LoVo (cell line): ENCODE results near the gene PTPRD.
A peak's percentile ranks its signal among the peaks of the same experiment; 100 is the strongest.

Source experiments
- DNase-seq: peaks from one replicate; pipeline ENCODE4 v3.0.0-alpha.2; 2016; ENCODE audit warnings: low spot score

Gene PTPRD

DNA sequence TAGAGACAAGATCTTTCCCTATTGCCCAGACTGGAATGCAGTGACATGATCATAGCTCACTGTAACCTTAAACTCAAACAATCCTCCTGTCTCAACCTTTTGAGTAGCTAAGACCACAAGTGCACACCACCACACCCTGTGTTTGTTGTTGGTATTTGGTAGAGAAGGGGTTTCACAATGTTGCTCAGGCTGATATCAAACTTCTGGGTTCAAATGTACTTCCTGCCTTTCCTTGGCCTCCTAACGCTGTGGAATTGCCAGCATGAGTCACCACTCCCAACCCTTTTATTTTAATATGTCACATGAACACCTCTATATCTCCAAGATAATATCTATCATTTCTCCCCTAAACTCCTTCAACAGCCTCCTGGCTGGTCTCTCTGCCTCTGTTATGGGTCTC, 719.0 kb downstream of the PTPRD start:
- no peak for DNase-seq

DNA sequence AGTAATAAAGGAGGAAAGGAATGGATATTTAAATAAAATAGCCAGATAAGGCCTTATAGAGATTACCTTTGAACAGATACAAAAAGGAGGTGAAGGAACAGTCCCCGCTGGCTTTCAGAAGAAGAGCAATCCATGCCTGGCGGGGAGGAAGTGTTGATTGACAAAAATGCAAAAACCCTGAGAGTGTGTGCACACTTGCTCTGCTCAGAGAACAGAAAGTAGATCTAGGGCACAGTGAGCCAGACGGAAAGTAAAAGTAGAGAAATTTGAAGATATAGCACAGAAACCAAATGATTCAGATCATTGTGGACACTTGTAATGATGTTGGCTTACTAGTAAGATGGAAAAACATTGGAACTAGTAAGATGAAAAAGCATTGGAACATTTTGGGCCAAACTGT, 720.6 kb downstream of the PTPRD start:
- no peak for DNase-seq

DNA sequence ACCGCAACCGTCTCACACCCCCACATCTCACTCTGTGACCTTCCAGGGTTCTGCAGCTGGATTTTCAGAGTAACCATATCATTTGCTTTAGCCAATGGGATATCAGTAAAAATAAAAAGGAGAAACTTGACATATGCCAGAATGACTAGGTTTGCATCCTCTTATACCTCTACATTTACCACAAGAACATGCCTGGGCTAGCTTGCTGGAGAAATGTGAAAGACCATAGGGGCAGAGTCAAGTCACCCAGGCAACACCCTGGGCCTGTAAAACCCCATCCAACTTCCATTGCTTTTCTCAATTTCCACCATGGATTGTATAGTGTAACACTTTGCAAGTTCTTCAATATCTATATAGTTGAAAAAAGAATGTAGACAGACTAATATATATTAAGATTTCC, 731.1 kb downstream of the PTPRD start:
- no peak for DNase-seq

DNA sequence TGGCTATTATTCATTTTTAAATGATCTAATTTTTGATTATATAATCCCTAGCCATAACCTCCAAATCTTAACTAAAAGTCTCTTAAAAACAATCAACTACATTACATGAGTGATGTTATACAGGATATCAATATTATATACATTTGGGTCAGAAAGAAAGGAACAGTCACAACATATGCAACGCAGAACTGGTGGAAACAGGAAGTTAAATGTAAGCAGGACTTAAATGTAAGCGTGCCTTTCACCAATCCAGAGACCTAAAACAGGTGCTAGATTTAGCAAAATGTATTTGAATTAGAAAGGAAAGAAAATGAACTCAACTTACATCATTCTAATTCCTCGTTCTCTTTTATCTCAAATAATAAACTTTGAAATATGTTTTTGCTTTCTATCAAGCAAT, 738.5 kb downstream of the PTPRD start:
- no peak for DNase-seq

DNA sequence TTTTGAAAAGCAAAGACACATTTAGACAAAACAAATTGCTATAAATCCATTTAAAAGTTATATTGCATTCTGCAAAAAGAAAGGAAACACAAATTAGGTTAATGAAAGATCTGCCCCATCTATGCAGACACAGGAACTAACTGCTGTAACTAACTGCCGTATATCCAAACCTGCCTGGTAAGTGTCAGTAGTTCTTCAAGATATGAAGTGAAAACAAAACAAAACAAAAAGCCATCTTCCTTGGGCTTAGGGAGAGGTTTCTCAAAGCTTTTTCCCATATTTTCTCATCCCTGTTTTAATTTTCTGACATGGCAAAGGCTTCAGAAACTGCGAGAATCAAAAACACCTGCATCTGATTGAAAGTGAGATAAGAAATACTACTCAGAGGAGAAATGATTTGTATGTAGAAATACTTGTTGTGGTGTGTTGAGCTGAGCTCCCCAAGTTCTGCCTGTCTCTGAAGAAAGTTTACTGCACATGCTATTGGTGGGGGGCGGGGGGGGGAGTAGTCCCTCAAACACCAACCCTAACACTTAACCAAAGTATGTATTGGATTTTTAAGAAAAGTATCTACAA, 750.5 kb downstream of the PTPRD start:
- DNase-seq: no peak

DNA sequence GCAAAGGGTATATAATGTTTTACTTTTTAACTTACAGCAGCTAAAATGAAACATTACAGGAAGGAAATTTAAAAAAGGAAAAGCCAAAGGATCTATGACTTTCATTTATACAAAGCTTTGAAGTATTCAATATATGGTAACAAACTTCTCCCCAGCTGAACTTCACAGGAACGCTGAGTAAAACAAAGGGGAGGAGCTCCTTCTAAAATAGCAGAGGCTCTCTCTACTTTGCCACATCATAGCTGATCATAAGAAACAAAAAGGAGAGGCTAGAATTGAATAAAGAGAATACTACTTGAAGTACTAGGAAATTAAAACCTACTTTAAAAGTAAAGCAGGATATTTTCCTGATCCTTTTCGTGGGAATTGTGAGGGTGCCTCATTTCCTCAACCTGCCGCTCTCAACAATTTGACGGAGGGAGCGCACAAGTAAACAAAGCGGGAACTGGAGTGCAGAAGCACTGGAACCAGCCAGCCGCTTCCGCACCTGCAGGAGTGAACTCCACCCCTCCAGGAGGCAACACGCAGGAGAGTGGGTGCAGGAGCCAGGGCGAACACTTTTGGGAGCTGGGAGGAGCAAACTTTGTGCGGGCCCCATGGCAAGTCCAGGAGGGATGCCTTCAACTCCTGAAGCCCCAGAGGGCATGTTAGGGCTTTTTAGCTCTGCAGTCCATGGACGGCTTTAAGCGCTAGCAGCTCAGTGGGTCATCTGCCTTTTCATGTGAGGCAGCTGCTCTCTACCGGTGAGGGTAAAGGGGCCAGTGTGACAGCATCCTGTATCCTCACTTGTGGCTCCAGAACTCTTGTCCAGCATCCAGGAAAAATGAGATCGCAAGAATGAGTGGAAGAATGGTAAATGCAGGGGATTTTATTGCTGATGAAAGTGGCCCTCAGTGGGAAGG, 757.4 kb downstream of the PTPRD start:
- DNase-seq: no peak

DNA sequence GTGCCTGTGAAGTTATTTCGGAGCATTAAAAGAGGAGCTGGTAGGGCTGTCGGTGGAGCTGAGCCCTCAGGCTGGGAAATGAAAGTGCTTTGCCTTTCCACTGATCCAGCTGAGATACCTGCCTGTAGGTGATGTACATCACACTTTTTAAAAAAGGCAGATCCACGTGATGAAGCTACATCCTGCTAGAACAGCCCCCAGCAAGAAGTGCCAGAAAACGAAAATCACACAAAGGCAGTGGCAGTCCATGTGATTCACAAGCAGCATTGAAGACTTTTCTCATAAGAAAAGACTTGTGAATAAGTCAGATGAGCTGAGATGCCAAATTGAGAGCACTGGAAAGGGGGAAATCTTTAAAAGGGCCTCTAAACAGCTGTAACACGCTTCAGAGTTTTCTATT, 765.1 kb downstream of the PTPRD start:
- no peak for DNase-seq

DNA sequence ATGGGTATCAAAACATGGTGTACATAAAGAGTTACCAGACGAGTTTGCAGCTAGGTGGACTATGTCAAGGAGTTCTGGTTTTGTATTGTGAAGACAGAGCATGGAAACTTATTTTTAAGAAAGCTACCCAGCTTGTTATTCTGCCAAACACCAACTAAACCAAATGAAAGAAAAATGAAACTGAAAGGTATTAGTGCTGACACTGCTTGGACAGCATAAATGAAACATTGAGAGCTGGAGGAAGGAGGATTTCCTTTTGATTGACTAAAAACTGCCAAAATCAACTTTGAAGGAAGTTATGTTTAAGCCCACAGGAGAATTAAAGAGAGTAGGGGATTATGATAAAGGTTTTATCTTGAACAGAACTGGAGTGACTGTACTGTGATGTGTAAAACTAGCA, 766.2 kb downstream of the PTPRD start:
- DNase-seq: no peak

DNA sequence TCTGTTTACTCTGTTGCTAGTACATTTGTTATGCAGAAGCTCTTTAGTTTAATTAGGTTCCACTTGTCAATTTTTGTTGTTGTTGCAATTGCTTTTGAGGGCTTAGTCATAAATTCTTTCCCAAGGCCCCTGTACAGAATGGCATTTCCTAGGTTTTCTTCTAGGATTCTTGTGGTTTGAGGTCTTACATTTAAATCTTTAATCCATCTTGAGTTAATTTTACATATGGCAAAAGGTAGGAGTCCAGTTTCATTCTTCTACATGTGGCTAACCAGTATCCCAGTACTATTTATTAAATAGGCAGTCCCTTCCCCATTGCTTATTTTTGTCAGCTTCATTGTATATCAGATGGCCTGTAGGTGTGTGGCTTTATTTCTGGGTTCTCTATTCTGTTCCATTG, 792.4 kb downstream of the PTPRD start:
- no peak for DNase-seq

DNA sequence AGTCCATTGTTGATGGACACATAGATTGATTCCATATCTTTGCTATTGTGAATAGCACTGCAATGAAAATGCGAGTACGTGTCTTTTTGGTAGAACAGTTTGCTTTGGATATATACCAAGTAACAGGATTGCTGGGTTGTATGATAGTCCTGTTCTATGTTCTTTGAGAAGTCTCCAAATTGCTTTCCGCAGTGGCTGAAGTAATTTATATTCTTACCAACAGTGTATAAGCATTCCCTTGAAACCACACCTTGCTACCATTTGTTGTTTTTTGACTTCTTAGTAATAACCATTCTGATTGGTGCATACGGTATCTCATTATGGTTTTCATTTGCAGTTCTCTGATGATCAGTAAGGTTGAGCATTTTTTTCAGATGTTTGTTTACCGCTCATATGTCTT, 792.9 kb downstream of the PTPRD start:
- DNase-seq: no peak

DNA sequence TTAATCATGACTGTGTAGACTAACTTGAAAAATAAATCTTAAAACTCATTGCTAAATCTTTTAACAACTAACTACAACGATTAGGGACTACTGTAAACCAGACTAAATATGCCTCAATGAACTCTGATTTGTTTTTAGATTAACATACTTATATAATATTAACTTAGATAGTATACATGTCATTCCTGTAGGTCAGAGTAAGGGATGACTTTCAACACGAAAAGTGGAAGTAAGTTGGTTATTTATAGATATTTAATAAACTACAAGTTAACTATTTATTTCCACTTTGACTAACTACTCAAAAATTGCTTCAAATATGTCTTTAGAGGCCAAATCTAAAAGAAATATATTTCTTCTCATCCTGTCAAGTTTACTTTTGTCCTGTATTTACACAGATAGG, 795.6 kb downstream of the PTPRD start:
- no peak for DNase-seq

DNA sequence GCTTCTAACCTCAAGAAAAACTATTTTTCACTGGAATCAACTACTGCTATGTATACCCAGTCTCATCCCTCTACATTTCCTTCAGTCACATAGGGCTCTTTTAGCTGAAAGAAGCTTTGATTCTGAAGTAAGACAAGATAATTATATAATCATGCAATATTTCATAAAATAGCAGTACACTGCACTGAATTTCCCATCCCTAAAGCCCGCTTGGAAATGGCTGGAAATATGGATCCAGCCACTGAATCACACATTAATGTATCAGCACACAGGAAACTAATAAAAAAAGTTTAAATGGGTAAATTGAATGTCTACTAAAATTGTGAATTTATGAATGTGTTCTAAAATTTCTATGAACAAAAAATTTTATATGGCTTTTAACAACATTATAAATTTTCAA, 808.7 kb downstream of the PTPRD start:
- DNase-seq: no peak

DNA sequence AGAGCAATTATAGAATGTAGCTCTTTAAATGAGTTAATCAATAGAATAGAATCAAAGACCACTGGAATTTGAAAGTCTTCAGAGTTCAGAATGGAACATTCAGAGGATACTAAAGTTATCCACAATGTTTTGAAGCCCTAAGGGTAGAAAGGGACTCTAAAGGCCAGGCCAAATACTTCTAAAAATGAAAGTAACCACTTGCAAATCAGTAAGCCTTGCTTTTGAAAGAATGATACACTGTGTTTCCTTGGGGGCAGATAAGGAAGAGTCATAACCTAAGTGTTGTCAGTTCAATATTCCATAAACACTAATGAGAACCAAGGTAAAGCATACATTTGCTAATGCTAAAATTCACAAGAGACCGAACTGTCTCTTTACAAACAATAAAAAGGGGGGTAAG, 813.5 kb downstream of the PTPRD start:
- DNase-seq: no peak

DNA sequence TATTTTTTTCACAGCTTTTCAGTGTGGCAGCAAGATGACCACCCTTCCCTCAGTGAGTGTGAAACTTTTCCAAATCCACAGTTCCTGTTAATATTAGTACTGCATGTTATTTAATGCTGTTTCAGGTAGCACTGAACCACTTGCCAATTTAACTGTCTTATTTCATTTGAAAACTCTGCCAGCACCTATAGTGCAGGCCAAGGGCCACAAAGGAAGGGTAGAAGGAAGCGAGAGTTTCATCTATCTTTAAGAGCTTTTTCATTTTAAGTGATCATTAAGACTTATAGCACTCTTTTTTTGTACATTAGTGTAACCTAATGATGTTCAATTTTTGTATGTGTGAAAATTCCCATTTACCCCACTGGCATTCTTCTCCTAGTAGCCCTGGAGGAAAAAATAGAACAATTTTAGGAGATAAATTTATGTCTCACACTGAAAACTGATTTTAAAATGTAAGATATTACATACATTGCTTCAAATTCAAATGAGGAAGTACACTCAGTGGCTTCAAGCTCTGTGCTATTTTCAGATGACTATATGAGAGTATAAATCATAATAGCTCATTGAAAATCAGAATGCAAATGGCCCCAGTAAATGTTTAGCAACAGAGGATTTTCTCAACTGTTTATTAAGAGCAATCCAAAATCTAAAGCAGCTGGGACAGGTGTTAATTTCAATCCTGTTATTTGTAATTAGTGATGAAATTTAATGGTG, 820.5 kb downstream of the PTPRD start:
- no peak for DNase-seq

DNA sequence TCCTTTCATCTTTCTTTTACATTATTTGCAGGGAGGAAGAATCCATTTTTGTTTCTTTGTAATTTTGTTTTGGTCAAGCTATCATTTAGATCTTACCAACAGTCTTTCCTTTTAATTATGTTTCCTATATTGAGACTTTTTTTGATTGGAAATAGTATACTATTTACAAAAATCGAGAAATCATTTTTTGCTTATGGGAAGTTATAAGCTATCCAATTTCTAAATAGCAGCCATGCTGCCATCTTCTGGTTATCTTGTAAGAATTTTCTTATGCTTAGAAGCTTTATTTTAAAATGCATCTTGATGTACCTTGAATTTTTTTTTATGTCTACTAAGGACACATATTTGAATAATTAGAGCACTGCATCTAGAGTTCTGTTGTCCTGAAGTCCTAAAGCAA, 821.2 kb downstream of the PTPRD start:
- no peak for DNase-seq

DNA sequence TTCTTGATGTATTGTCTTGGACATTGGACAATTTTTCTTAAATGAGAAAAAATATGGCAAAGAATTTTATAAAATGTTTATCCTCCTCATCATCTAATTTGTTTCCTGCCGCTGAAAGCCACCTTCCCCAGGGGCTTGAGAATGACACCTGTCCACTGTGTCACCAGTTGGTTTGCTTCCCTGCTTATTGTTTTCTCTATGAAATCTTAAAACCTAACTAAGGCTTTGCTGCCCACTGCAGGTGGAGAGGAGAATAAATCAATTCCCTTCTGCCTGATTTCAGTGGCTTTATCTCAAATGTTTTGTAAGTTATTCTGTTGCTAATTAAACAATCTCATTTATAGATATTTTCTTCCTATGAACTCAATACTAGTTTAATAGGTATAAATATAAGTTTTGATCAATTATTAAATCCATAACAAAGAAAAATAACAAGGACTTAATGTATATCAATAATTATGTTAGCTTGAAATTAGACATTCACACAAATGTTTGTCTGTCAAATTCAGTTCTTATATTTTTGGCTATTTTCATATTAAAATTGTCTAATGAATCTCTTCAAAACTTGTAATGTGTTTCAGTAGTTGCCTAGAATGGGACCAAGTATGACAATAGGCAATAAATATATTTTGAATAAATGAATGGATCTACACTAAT, 822.5 kb downstream of the PTPRD start:
- DNase-seq: peak; percentile 40

DNA sequence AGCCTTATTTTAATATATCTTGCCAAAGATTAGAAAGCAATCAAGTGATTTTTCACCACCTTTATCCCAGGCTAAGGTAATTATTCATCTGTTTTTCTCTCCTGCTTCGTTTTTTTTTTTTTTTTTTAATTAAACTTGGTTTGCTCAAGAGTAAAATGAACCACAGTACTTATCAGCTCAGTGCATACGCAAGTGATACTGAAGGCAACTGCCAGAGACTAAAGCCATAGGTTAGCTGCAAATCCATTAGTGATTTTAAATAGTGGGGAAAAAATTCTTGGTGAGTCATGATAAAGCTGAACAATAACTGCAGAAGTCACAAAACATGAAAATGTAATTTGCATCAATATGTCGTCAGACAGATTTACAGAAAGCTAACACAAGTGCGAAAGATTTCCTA, 829.1 kb downstream of the PTPRD start:
- DNase-seq: no peak

DNA sequence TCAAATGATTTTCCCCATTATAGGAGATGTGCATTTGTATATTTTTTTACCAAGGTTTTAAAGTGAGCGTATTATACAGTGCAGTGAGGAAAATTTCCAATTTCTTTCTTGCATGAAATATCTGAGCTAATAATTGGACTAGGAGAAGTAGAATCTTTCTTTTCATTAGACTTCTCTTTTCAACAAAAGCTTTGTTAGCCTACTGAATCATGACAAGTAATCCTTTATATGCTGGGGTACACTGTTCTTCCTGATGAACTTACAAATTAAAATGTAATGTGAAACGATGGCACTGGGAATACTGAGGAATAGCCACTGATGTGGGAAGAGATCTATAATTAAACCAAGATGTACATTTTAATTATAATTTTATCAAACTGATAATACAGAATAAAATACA, 829.6 kb downstream of the PTPRD start:
- no peak for DNase-seq

DNA sequence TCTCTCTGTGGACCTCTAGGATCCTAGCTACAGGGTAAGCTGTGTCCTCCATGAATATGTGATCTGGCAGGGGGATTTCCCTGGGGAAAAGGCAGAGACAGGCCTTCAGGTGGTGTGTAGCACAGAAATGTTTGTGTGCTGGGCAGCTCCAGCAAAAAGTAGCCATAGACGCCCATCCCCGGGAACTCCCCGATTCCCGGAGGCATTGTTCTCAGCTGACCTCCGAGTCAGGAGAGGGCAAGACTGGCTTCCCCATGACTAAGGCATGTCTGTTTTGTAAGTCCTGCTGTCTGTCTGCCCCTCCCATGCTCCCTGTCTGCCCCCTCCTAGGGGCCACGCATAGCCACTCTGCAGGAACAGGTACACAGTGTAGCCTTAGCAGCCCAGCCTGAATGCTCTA, 834.5 kb downstream of the PTPRD start:
- DNase-seq: no peak

DNA sequence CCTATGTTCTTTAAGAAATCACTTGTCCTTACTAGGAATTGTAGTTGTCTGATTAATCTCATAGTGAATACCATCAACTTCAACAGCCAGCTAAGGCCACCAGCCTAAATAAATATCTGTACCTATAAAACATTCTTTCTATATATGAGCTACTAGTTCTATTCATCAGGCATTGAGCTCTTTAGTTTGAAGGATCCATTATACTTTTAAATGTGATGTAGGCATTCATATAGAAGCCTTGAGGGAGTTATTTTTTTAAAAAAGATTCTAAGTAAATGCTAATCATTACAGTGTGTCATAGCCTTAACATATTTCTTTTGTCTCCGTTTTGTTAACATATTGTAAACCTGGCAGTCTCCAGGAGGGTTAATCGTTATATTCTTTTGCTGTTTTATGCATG, 838.3 kb downstream of the PTPRD start:
- DNase-seq: no peak

DNA sequence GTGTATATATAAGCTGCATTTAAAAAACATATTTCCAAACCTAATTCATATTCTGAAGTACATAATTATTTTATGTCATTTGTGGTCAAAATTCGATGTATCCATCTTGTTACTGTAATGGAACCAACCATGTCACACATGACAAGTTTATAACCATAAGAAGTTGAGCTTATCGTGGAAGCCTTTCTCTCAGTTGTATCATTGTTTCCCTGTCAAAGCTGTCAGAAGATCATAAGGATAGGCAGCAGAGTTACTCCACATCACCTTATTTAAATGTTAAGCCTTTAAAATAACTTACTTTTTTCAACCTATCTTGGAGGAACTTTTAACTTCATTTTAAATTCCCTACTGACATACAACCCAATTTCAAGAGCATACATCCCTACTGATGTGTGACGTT, 841.5 kb downstream of the PTPRD start:
- DNase-seq: no peak

DNA sequence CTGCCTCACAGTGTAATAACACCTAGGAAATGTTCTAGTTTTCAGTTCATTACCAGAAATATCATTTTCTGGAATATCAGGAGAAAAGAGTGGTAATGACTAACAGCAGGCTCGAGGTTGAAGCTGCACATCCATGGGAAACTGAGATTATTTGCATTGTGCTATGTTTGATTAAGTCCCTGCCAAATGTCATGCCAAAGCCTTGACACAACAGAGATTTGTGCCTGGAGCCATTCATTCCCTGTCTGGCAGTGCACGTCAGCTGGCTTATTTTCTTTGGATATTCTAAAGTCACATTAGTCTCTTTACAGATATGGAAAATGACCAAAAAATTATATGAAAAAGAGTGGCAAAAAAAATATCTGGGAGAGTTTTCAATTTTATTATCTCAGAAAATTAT, 848.0 kb downstream of the PTPRD start:
- no peak for DNase-seq

DNA sequence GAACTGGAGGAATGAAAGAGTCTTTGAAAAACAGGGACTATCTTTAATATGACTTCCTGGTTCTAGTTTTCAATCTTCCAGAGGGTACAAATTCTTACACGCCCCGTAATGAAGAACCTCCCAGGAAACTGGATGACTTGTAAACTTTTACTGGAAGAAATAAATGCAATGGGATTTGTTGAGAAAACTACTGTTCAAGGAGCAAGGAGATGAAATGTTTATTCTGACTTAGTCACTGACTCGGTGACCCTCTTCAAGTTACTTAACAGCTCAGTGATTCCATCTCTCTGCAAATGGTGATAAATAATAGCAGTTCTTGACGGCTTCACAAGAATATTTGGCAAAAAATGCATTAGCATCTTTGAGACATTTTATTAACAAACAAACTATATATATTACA, 858.6 kb downstream of the PTPRD start:
- no peak for DNase-seq
